Measurements from ENCODE around the gene LEO1.

GRCh38 chr15:51971375-51972133 is at the start of gene LEO1:
- TF ChIP-seq CTCF (IDR thresholded peaks at IDR 0.05; ENCODE audit: low read depth, low read length) (peak; percentile 31), POLR2A (IDR thresholded peaks at IDR 0.05; ENCODE audit: extremely low read depth, insufficient read length) (peak; percentile 93), MAX (IDR thresholded peaks at IDR 0.05; ENCODE audit: low read depth, low read length) (peak; percentile 54; the same call in 1 of the 2 replicates)

All from NB4 (cell line).